Measurements from ENCODE around the gene MYLK. TPM values are rescaled to one million over a fixed set of nuclear protein-coding genes. Genes with fewer than 3 reads are reported as not detected.

Gene MYLK
- polyA plus RNA-seq, 3 donors = 125 to 143 (median 136) TPM

- peak in 8 of 11 donors; percentile 56 to 80 (median 67) for DNase-seq (ENCODE audit: extremely low read depth in 1 of 11, low read depth in 9 of 11, low spot score in 4 of 11)
These were observed 231.7 kb downstream of the MYLK start for GRCh38 chr3:123652342-123652984.

DNA sequence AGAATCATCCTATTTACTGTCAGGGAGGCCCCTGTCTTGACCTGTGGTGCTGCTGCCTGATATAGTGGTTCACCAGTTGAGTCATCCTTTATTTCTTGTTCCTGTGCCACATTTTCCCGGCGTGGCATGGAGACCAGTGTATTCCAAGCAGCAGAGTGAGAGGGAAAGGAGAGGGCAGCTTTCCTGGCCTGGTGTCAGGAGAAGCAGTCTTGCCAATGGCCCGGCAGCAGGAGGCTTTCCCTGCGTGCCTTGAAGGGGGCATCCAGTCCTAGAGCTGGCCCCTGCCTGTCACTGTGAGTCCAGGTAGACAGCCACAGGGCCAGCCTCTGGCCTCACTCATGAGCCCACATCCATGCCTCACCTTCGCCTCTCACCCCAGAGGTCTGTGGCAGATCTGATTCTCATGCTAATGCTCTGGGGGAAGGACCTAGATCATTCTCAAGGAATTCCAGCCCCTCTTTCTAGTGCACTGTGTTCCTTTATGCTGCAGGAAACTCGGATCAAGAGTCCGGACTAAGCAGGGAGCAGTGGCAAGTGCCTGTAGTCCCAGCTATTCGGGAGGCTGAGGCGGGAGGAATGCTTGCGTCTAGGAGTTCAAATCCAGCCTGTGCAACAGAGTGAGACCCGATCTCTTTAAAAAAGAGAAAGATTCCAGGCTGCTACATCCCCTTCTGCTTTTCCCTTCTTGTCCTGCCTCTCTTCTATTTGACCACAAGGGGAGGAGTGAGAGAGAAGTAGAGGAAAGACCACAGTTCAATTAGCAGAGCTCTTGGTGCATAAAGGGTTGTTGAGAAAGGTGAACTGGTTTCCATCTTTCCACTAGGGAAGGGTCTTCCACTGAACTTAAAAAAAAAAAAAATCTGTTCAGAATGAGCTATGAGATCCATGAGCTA, 232.4 kb downstream of the MYLK start:
- DNase-seq (ENCODE audit: extremely low read depth in 1 of 11, low read depth in 9 of 11, low spot score in 4 of 11) = no peak

GRCh38 chr3:123650101-123650500, 234.0 kb downstream of the MYLK start:
- no peak for DNase-seq (ENCODE audit: extremely low read depth in 1 of 11, low read depth in 9 of 11, low spot score in 4 of 11)

- no peak for DNase-seq (ENCODE audit: extremely low read depth in 1 of 11, low read depth in 9 of 11, low spot score in 4 of 11)
These were observed 235.3 kb downstream of the MYLK start for GRCh38 chr3:123648696-123649405.

DNA sequence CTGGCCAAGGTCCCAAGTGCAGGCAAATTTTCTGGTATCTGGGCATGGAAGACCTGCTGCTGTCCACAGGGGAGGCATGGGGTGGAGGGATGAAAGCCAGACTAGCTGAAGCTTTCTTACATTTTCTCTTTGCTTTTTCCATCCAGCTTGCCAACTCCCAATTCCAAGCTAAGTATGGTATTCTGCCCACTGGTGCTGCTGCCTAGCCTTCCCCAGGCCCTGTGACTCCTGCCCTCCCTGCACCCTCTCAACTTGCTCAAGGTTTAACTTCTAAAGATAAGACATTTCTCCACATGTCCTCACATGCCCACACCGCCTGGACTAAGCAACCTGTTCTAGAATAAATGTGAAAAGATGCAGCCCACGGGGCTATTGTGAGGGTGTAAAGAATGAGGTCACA, 239.8 kb downstream of the MYLK start:
- DNase-seq (ENCODE audit: extremely low read depth in 1 of 11, low read depth in 9 of 11, low spot score in 4 of 11) = no peak

GRCh38 chr3:123642957-123643330, 241.2 kb downstream of the MYLK start:
- no peak for DNase-seq (ENCODE audit: extremely low read depth in 1 of 11, low read depth in 9 of 11, low spot score in 4 of 11)

- peak in 6 of 11 donors; percentile 50 to 70 (median 59) for DNase-seq (ENCODE audit: extremely low read depth in 1 of 11, low read depth in 9 of 11, low spot score in 4 of 11)
These were observed 241.8 kb downstream of the MYLK start for GRCh38 chr3:123642182-123642956.

DNA sequence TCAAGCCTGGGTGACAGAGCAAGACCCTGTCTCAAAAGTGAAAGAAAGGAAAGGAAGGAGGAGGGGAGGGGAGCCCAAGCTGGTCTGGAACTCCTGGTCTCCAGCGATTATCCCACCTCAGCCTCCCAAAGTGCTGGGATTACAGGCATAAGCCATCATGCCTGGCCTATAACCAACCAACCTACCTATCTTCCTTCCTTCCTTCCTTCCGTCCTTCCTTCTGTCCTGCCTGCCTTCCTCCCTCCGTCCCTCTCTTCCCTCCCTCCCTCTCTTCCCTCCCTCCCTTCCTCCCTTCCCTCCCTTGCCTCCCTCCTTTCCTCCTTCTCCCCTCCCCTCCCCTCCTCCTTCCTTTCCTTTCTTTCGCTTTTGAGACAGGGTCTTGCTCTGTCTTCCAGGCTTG, 242.6 kb downstream of the MYLK start:
- no peak for DNase-seq (ENCODE audit: extremely low read depth in 1 of 11, low read depth in 9 of 11, low spot score in 4 of 11)

- no peak for DNase-seq (ENCODE audit: extremely low read depth in 1 of 11, low read depth in 9 of 11, low spot score in 4 of 11)
These were observed 243.2 kb downstream of the MYLK start for GRCh38 chr3:123640740-123641462.

DNA sequence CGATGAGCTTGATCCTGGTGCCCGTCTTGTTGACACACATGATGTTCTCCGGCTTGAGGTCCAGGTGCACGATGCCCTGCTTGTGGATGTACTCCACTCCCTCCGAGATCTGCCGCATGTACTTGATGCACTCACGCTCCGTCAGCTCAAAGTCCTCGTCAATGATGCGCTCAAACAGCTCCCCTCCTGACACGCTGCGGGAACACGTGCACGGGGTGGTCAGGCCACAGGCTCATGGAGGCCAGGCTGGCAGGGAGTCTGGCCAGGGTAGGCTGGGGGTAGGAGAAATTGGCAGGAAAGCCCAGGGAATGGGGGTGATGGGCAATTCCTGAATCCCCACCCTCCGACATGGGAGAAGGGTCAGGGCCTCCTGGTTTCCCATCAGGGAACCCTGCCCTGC, 243.8 kb downstream of the MYLK start:
- no peak for DNase-seq (ENCODE audit: extremely low read depth in 1 of 11, low read depth in 9 of 11, low spot score in 4 of 11)

DNA sequence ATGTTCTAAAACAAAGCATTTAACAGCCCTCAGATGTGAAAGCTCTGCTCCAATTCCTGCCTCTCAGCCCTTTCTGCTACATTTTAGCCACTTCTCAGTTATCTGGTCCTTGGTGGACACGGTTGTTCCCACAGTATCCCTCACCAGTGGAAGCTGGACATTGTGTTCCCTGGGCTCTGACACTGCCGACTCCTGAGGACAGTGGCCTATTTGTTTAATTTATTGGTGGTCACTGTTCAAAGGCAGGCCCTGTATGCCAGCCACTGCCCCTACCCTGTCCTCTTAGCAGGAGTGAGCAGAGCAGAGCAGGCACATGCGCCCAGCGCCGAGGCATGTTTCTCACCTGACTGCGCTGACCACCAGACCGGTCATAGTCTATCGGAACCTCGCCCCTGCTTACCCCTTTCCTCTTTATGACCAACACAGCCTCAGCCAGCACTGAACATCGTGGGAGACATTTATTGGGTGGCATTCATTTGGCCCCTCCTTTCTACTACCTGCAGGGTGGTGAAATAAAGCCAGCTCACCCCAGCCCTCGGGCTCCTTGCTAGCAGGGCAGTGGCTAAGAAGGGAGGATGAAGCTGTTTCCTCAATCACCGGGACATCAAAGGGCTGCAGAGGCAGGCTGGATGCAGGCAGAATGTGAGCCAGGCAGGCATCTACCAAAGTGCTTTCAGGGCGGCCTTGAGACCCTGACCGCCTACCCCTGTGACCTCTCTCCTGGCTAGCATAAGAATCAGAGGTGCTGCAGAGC, 245.0 kb downstream of the MYLK start:
- DNase-seq (ENCODE audit: extremely low read depth in 1 of 11, low read depth in 9 of 11, low spot score in 4 of 11) = no peak

DNA sequence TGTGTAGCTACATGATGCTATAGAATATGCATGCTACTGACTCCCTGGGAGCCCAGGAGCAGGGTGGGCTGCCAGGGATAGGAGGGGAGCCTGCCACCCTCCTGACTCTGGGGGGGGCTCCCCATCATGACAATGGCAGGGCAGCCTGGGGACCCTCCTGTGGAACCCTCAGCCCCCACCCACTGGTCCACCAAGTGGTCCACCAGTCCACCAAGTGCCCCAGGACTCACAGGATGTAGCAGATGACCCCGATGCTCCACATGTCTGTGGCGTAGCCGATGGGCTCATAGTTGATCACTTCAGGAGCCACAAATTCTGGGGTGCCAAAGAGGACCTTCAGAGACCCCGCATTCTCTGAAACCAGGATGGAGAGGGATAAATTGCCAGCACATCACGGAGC, 246.3 kb downstream of the MYLK start:
- no peak for DNase-seq (ENCODE audit: extremely low read depth in 1 of 11, low read depth in 9 of 11, low spot score in 4 of 11)

DNA sequence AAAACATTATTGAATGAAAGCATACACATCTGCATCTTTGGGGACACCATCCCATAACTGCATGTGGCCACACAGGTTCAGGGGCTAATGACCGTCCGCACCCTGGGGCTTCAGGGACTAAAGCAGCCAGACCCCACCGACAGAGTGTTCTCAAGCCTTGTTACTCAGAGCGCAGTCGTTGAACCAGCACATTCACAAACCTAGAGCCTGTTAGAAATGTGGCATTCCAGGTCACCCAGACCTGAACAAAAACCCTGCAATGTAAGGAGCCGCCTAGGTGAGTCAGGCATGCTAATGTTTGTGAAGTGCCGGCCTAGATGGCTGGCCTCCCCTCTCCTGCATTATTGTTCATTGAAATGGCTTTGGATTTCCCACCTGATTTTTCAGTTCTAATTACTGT, 247.0 kb downstream of the MYLK start:
- no peak for DNase-seq (ENCODE audit: extremely low read depth in 1 of 11, low read depth in 9 of 11, low spot score in 4 of 11)

GRCh38 chr3:123636431-123636841, 247.7 kb downstream of the MYLK start:
- no peak for DNase-seq (ENCODE audit: extremely low read depth in 1 of 11, low read depth in 9 of 11, low spot score in 4 of 11)

DNA sequence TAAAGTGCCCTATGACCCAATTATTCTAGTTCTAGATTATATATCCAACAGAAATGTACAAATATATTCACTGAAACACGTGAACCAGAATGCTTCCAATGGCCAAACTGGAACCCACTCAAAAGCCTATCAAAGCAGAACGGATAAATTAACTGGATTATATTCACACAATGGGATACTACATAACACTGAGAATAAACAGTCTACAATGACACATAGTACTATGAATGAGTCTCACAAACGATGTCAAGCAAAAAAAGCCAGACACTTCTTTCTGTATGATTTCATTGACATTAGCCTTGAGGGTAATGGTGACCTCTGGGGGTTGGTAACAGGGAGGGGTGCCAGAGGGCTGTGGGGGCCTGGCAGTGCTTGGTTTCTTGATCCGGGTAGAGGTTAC, 248.4 kb downstream of the MYLK start:
- DNase-seq (ENCODE audit: extremely low read depth in 1 of 11, low read depth in 9 of 11, low spot score in 4 of 11) = no peak

- no peak for DNase-seq (ENCODE audit: extremely low read depth in 1 of 11, low read depth in 9 of 11, low spot score in 4 of 11)
These were observed 248.9 kb downstream of the MYLK start for GRCh38 chr3:123635217-123635616.

- no peak for DNase-seq (ENCODE audit: extremely low read depth in 1 of 11, low read depth in 9 of 11, low spot score in 4 of 11)
These were observed 249.7 kb downstream of the MYLK start for GRCh38 chr3:123634149-123635051.

Data from renal cortex interstitium (tissue), 11 donors.